Transverse colon (tissue), 3 donors: Measurements from ENCODE around the gene ERC2.

Experiments
- CTCF ChIP-seq, 5 experiments: fragments of 200-600 bp in 3 of 5; fragments of 450-650 bp in 2 of 5; sonication (generic) in 3 of 5; IDR thresholded peaks; 1 replicate in 2 of 5; 2 replicates in 3 of 5; pipeline ENCODE4 v1.5.1; 2016 to 2017; ENCODE audit warnings: antibody characterized with exemption in 5 of 5, inconsistent platforms in 3 of 5, mild to moderate bottlenecking in 2 of 5, moderate library complexity in 1 of 5
- POLR2A ChIP-seq: fragments of 450-650 bp; IDR thresholded peaks from one replicate; pipeline ENCODE4 v1.6.1; 2016; ENCODE audit warnings: antibody characterized with exemption, mild to moderate bottlenecking, moderate library complexity

GRCh38 chr3:55721716-55722484, 746.4 kb downstream of the ERC2 start:
- TF ChIP-seq CTCF (IDR thresholded peaks at IDR 0.05): peak; percentile 41 to 57 (median 52)
- no peak for TF ChIP-seq POLR2A
